OCI-LY3 (cell line): ENCODE measurements around the gene RAB11FIP5.

Source experiments
- EZH2phosphoT487 ChIP-seq: fragments of 200-600 bp; shearing (Covaris generic); IDR thresholded peaks from 2 replicates; pipeline ENCODE4 v1.6.1; 2018; ENCODE audit warnings: antibody characterized with exemption, mixed run types, low read depth
- TF ChIP-seq, protein P1 (sequence below): fragments of 200-600, 300-600 bp; sonication (generic); IDR thresholded peaks from 2 replicates; pipeline ENCODE4 v1.5.1; 2014; ENCODE audit warnings: antibody characterized with exemption, low read length, low read depth

DNA sequence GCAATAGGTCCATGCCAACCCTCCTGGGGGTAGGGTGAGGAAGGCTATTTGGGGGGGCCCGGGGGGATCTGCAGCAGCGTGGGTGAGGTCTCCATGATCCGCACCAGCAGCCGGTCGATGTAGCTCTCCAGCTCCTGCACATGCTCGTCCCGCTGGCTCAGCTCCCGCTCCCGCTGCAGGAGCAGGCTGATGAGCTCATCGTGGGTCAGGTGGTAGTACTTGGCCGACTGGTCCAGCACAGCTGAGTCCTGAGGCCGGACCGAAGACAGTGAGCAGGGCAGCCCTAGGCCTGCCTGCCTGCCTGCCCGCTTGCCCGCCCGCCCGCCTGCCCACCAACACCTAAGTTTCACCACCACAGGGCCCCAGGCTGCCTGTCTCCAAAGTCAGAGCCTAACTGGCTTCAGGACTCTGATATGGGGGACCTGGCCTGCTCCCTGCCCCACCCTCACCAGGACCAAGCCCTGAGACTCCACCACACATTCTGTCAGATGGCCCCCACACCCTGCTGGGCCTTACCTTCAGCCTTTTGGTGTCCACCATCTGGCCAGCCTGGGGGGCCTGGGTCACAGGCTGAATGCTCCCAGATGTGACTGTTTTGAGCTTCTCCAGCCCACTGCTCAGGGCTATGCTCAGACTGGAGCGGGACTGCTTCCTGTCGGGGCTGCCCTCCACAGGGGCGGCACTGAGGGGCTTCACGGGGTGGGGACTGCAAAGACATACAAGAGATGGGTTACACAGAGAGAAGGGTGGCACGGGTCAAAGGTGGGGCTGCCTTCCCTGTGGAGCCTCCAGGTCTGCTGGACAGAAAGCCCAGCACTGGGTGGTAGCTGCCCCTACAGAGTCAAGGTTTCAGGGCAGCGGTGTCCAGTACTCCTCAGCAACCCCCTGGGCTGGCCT is 37.0 kb downstream of the RAB11FIP5 start:
- no peak for TF ChIP-seq EZH2phosphoT487
- TF ChIP-seq, protein P1, sequence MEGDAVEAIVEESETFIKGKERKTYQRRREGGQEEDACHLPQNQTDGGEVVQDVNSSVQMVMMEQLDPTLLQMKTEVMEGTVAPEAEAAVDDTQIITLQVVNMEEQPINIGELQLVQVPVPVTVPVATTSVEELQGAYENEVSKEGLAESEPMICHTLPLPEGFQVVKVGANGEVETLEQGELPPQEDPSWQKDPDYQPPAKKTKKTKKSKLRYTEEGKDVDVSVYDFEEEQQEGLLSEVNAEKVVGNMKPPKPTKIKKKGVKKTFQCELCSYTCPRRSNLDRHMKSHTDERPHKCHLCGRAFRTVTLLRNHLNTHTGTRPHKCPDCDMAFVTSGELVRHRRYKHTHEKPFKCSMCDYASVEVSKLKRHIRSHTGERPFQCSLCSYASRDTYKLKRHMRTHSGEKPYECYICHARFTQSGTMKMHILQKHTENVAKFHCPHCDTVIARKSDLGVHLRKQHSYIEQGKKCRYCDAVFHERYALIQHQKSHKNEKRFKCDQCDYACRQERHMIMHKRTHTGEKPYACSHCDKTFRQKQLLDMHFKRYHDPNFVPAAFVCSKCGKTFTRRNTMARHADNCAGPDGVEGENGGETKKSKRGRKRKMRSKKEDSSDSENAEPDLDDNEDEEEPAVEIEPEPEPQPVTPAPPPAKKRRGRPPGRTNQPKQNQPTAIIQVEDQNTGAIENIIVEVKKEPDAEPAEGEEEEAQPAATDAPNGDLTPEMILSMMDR: no peak
